Activated CD4-positive, alpha-beta T cell treated with anti-CD3 and anti-CD28 coated beads, Interleukin-10, Interleukin-2, amounts not matched to agents 100 ng/mL and 50 ng/mL, durations not matched to agents 16 hours and 8 hours (primary cell): ENCODE results near the gene PAK6.

Experiments used
- DNase-seq: peaks from one replicate; pipeline ENCODE4 v3.0.0-alpha.2; 2020

PAK6 gene

DNA sequence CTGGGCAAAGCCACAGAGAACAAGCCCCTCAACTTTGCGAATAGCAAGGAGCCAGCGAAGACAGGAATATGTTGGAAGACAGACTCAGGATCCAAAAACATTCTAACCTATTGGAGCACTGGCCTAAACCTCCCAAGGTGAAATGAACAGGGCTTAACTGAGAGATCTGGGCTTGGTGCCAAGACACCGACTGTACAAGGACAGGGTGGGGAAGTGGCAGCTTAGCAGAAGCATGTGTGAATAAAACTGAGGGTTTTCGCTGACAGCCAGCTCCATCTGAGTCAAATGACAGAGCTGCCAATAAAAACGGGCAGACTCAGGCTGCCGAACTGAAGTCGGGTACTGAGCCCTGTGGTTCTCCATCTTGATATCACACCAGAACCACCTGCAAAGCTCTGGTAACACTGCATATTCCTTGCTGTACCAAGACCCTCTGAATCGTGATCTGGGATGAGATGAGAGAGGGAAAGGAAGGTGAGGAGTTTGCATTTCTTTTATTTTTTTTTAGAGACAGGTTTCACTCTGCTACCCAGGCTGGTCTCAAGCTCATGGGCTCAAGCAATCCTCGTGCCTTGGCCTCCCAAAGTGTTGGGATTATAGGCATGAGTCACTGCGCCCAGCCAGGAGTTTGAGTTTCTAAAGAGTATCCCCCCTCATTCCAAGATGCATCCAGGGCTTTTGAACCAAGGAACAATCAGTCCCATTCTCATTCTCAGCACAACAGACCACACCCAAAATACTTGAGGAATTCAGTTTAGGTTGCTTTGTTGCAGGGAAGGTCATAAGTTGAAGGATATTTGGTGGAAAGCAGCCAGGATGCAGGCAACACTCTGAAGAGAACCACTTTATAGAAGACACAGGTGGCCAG, 74.9 kb downstream of the PAK6 start:
- DNase-seq, result peak; percentile 7

DNA sequence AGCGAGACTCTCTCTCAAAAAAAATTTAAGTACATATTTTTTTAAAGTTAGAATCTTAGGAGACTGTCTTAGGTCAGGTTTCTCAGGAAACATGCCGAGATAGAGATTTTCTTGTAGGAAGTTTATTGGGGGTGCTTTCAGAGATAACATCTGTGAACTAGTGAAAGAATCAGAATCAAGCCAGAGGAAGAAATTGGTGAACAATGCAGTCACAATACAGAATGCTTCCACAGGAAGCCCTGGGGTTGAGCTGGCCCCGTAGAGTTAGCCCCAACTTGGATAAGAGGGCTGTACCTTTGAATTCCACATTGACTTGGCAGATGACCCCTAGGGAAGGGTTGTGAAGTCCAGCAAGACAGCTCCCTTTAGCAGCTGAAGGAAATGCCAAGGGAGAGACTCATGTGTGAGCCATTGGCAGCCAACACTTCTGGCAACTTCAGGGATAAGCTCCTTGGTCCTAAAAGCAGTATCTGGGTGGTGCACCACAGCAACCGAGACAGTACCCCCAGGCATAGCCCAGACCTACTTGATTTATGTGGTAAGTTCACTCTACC, 75.9 kb downstream of the PAK6 start:
- DNase-seq, result no peak

DNA sequence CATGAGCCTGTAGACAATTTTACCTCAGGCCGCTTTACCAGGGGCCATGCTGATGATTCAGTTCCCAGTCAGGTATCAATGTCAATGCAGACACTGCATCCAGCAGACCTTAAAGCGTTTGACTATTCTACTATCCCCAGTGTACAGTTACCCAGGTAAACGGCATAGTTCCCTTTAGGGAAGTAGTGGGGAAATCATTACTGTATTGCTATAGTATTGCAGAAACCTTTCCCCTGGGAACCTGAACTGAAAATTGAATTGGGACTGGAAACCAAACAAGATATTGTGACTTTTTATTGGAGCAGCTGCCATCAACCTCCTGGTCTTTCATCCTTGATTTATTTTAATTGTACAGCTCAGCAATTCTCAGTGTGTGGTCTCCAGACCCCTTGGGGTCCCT, 78.1 kb downstream of the PAK6 start:
- no peak for DNase-seq

DNA sequence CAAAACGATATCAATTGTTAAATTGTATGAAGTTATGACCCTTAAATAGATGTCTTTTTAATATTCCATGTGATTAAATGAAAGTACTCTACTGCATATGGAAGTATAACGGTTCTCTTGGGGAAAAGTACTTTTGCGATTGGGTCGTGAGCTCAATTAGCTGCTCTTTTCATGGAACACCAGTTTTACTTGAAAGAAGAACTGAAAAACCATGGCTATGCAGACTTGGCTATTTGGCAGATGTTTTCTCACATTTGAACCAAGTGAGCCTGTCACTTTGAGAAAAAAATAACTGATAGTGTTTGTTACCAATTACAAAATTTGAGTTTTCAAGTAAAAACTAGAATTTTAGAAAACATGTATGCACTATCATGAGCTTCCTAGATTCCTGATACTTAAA, 78.7 kb downstream of the PAK6 start:
- DNase-seq, result no peak

DNA sequence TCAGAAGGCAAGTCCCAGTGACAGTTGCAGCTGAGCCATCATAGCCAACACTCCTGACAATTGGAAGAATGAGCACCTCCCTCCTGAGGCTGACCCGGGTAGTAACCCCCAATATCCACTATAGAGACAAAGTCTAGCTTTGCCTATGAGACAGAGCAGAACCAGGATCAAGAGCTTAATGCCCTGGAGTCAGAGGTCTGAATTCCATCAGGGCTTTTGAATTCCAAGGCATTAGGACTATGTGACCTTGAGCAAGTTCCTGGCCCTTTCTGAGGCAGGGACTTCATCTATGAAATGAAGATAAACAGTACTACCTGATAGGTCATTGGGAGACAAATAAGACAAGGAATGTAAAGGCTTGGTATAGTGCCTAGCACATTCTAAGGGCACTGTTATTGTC, 81.5 kb downstream of the PAK6 start:
- DNase-seq, result no peak

DNA sequence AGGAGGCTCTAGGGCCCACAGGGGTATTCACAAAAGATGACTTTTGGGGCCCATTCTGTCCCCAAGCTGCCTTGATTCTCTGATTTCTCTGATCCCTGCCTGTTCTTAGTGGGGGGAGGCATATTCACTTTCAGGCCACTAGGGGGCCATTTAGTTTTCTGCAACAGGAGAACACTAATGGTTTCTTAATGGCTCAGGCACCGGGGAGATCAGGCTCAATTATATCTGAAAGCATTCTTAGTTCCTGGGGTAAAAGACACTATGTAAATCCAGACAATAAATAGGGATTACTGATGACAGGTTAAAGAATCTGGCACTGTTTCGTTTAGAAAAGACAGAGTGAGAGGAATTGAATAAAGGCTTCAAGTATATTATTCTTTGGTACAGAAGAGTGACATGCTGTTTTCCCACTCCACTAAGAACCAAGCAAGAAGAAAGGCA, 82.1 kb downstream of the PAK6 start:
- DNase-seq, result peak; percentile 76

DNA sequence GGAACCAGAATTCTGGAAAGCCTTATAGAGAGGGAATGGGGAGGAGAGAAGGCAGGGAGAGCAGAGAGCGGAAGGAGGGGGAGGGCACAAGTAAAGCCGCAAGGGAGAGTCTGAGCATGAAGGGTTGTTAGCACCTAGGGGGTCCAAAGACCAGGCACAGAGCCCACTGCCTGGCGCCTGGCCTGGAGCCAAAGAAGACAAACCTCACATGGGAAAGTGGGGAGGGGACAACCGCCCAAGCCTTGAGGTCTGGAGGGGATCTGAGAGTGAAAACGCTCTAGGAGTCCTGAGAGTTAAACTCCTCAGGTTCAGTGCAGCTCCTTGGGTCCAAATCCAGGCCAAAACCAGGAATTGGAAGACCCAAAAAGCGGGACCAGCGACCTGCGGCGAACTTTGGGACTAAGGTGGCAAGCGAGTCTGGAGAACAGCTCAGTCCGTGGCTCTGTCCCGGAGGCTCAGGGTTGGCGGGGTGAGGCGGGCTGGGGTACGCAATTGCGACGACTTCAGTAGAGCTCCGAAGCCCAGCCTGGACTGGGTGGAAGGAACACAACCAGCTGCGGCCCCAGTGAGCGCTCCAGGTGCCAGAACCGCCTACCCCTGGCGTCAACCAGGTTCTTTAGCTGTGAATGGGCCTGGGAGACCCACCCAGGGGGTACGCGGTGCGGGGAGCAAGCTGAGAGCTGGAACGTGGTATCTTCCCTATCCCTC, 83.8 kb downstream of the PAK6 start:
- DNase-seq, result no peak

DNA sequence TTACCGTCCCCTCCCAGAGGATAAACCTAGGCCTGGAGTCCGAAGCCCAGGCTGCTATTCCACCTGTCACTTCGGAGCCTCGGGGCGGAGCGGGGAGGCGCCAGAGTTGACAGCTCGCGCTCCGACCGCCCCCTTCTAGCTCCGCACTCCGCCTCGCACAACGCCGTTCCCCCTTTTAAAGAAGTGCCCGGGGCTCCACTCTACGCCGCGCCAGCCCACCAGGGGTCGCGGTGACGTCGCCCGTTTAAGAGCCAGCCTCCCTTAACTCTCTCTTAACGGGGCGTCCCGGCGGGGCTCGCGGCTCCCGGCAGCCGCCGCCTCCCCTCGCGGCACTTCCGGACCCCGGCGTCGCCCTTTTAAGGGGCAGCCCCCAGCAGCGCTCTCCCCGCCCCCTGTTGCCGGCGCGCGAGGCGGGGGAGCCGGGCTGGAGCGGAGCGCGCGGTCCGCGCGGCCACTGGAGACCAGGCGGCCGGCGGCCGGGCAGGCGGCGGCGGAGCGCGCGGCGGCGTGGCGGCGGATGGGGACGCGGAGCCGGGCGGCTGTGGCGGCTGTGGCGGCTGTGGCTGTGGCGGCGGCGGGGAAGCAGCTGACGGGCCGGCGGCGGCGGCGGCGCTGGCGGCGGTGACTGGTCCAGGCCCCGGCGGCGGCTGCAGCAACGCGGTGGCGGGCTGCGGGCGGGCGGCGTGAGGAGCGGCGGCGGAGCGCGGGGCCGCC, 84.5 kb downstream of the PAK6 start, which contains the start of gene INAFM2:
TSS of gene INAFM2 (plus strand) at position 454 of the 714 bp plus-strand sequence. CDS start 364 bp downstream, outside the sequence.
- peak; percentile 91 for DNase-seq

DNA sequence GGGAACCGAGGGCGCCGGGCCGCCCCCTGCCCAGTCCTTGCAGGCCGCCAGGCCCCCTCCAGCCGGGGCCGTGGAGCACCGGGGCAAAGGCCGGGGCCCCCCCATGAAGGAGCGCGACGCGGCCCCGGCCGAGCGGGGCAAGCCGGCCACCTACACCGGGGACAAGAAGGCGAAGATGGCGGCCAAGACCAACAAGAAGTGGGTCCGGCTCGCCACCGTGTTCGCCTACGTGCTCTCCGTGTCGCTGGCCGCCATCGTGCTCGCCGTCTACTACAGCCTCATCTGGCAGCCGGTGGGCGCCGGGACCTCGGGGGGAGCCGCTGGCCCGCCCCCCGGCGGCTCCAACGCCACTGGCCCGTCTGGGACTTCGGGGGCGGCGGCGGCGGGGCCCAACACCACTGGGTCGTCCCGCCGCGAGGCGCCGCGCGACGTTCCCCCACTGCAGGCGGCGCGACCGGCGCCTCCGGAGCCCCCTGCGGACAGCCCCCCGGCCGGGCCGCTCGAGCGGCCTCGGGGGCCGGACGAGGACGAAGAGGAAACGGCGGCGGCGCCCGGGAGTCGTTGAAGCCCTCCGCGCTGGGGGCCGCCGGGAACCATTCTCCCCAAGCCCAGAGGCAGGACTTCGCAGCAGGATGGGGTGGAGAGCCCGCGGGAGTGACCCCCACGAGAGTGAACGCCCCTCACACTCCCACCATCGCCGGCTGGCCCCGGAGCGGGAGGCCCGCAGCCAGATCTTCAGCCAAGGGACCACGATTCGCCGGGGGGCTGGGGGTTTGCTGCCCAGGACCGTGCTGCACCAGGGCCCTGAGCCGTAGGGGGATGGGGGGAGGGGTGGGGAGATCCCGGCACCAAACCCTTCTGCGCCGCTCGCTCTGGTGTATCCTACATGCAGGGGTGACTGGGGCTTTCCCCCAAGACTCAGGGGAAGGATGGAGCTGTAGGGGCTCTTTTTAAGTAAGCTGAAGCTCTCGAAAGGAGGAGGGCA, 85.4 kb downstream of the PAK6 start:
- DNase-seq, result peak; percentile 26

DNA sequence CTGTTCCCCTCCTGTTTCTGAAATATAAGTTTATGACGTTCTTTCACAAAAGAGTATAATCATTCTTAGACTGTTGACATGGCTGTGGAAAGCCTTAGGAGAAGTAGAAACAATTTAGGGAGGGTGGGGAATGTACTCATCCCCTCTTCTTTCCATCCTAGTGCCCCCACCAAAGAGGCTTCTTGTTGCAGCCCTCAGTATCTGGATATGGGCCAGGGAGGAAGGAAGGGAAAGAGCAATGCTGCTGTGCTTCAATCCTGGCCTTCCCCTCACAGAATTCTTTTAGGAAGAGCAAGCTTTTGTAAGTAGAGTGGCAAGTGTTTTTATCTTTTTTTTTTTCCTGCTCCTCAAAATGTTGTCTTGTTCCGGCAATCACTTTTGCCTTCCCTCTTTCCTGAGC, 86.3 kb downstream of the PAK6 start:
- no peak for DNase-seq

DNA sequence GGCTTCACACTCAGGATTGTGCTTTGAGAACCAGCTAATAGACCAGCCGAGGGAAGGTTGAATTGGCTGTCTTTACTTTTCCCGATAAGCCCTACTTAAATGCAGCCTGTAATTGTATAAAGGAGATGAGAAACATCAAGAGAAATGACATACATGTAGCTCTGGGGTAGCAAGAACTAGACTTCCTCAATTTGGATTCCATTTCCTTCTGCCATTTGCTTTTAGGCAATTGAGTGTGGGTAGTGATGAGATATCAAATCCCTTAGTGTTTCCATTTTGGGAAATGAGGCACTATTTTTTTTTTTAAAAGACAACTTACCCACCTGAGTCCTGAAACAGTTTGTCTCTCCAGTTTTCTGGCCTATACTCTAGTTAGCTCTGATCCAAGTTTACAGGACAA, 86.8 kb downstream of the PAK6 start:
- no peak for DNase-seq
